DLD1 (cell line): Measurements from ENCODE around the gene TAOK3.

Experiments used
- in situ Hi-C: cut with HindIII; loops from 2 replicates; pipeline ENCODE4 v1.10.0; 2017; ENCODE audit warnings: low sequenced_read_pairs

TAOK3 gene

GRCh38 chr12:118102609-118103008 is 270.1 kb downstream of the TAOK3 start:
- in situ Hi-C loops, result no loop called here

DNA sequence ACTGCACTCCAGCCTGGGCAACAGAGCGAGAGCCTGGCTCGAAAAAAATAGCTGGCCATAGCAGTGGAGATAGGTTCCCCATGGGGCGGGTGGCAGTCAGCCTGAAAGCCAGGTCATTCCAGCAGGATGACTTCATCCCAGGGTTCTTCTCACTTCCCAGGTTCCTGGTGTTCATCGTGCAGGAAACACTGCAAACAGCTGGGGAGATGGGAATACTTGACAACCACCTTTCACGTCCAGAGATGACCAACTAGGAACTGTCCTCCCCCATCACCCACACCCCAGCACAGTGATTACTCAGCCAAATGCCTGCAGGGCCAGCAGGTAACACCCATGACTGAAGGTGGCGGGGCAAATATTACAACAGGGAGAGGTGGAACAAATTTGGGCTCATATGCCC is 270.6 kb downstream of the TAOK3 start:
- in situ Hi-C loops, result no loop called here

GRCh38 chr12:118101051-118101450 is 271.7 kb downstream of the TAOK3 start:
- in situ Hi-C loops, result no loop called here
